Endothelial cell of umbilical vein (primary cell): ENCODE results near the gene LDLRAD4. TPM values are rescaled to one million over a fixed set of nuclear protein-coding genes. Genes with fewer than 3 reads are reported as not detected.

Source experiments
- BruUV-seq: library from RNA; stranded (reverse); fragments of 400-500 nt; replicated peaks from 2 replicates; lab custom pipeline; 2021; lab: Mats Ljungman, UMichigan
- CTCF ChIA-PET: fragments of 300-600, 350-600 bp; sonication (Branson Sonifier 250); formaldehyde crosslinking; loops from one replicate; lab custom pipeline; 2021; ENCODE audit warnings: antibody characterized with exemption, inconsistent platforms; lab: Charles Lee
- POLR2A ChIA-PET: fragments of 300-600, 350-600 bp; sonication (Branson Sonifier 250); formaldehyde crosslinking; loops from one replicate; lab custom pipeline; 2021; ENCODE audit warnings: antibody characterized with exemption, inconsistent platforms; lab: Charles Lee
- DNase-seq: peaks from one replicate; pipeline ENCODE4 v3.0.0-alpha.2; 2011; ENCODE audit warnings: low read depth, low spot score
- FAIRE-seq: peaks from 2 replicates; lab custom pipeline; 2011; peaks lifted over from hg19 to GRCh38; lab: Jason Lieb, UNC
- H2AFZ ChIP-seq: 2 replicates; pipeline ENCODE4 v1.6.0; 2012; ENCODE audit warnings: low read depth, low read length, control low read depth, inconsistent platforms
- H3K27ac ChIP-seq: 2 replicates; pipeline ENCODE4 v1.5.1; 2011; ENCODE audit warnings: low read depth, mild to moderate bottlenecking, control low read depth, low read length, moderate library complexity; ENCODE audit not compliant: insufficient read depth
- H3K27me3 ChIP-seq, 2 experiments: 2 replicates each; pipeline versions ENCODE4 v1.6.0 to v1.6.1; 2011; ENCODE audit warnings: low read length in 2 of 2, mixed read lengths in 1 of 2; ENCODE audit not compliant: control insufficient read depth in 2 of 2, insufficient read depth in 2 of 2
- H3K36me3 ChIP-seq, 2 experiments: 2 replicates in 1 of 2; 3 replicates in 1 of 2; pipeline ENCODE4 v1.5.1; 2011; ENCODE audit warnings: low read length in 2 of 2, mild to moderate bottlenecking in 1 of 2, moderate library complexity in 1 of 2; ENCODE audit not compliant: control insufficient read depth in 2 of 2, insufficient read depth in 2 of 2; ENCODE audit errors: extremely low read depth in 1 of 2
- H3K4me1 ChIP-seq: 3 replicates; pipeline ENCODE4 v1.5.1; 2011; ENCODE audit warnings: mild to moderate bottlenecking, low read length; ENCODE audit not compliant: control insufficient read depth, insufficient read depth; ENCODE audit errors: extremely low read depth
- H3K4me2 ChIP-seq: 2 replicates; pipeline ENCODE4 v1.6.1; 2011; ENCODE audit warnings: low read length, control low read depth, mixed read lengths; ENCODE audit not compliant: insufficient read depth
- H3K4me3 ChIP-seq, 3 experiments: fragments of 200-600 bp in 1 of 3; sonication (generic), shearing (Covaris generic) in 1 of 3; replicated peaks in 1 of 3; 2 replicates each; pipeline ENCODE4 v1.5.1; 2011 to 2016; ENCODE audit warnings: control low read depth in 3 of 3, low read length in 3 of 3, mild to moderate bottlenecking in 2 of 3, inconsistent platforms in 1 of 3, low read depth in 1 of 3, moderate library complexity in 1 of 3; ENCODE audit not compliant: insufficient read depth in 1 of 3
- H3K79me2 ChIP-seq: 2 replicates; pipeline ENCODE4 v1.6.0; 2012; ENCODE audit warnings: low read length, inconsistent platforms; ENCODE audit not compliant: control insufficient read depth, insufficient read depth
- H3K9ac ChIP-seq: replicated peaks from 2 replicates; pipeline ENCODE3; 2011; ENCODE audit warnings: low read length, control low read depth; ENCODE audit not compliant: insufficient read depth; ENCODE audit errors: extremely low read depth
- H3K9me1 ChIP-seq: replicated peaks from 3 replicates; pipeline ENCODE4 v1.6.0; 2011; ENCODE audit warnings: mild to moderate bottlenecking, low read length; ENCODE audit not compliant: control insufficient read depth, insufficient read depth; ENCODE audit errors: extremely low read depth
- H3K9me3 ChIP-seq: replicated peaks from 2 replicates; pipeline ENCODE4 v1.5.1; 2012; ENCODE audit warnings: low read length, inconsistent platforms; ENCODE audit not compliant: control insufficient read depth, insufficient read depth
- H4K20me1 ChIP-seq: replicated peaks from 2 replicates; pipeline ENCODE3; 2011; ENCODE audit warnings: mild to moderate bottlenecking, low read length; ENCODE audit not compliant: control insufficient read depth, insufficient read depth; ENCODE audit errors: extremely low read depth
- EZH2 ChIP-seq: IDR thresholded peaks from 2 replicates; pipeline ENCODE4 v1.6.1; 2012; ENCODE audit warnings: borderline replicate concordance, low read depth, mild to moderate bottlenecking, moderate library complexity, low read length, inconsistent platforms; ENCODE audit not compliant: severe bottlenecking
- FOS ChIP-seq: IDR thresholded peaks from 2 replicates; pipeline ENCODE4 v1.6.1; 2011; ENCODE audit warnings: mild to moderate bottlenecking, low read length, moderate library complexity, borderline replicate concordance; ENCODE audit not compliant: insufficient read depth
- GATA2 ChIP-seq: IDR thresholded peaks from 2 replicates; pipeline ENCODE4 v1.7.0; 2011; ENCODE audit warnings: low read depth, mild to moderate bottlenecking, moderate library complexity, mixed read lengths, low read length; ENCODE audit not compliant: insufficient read length, insufficient read depth
- JUN ChIP-seq: IDR thresholded peaks from 2 replicates; pipeline ENCODE4 v1.6.1; 2011; ENCODE audit warnings: borderline replicate concordance, low read depth; ENCODE audit not compliant: insufficient read length, insufficient read depth
- MYC ChIP-seq: IDR thresholded peaks from one replicate; pipeline ENCODE4 v1.6.1; 2011; ENCODE audit warnings: mild to moderate bottlenecking, low read depth, low read length
- POLR2A ChIP-seq: IDR thresholded peaks from 2 replicates; pipeline ENCODE4 v1.6.1; 2012; ENCODE audit warnings: low read depth, mild to moderate bottlenecking, control low read depth, low read length
- POLR2AphosphoS5 ChIP-seq: IDR thresholded peaks from 2 replicates; pipeline ENCODE4 v1.6.1; 2012; ENCODE audit warnings: low read depth, mild to moderate bottlenecking, control low read depth, low read length, moderate library complexity; ENCODE audit not compliant: insufficient read depth
- dilution Hi-C: fragments of 300-500 bp; cut with MboI; formaldehyde crosslinking; loops from one replicate; pipeline ENCODE4 v1.15.0; 2019; ENCODE audit warnings: low sequenced_read_pairs; ENCODE audit not compliant: extremely low pct_ligation_motif_present
- intact Hi-C: fragments of 100-400 bp; cut with micrococcal nuclease; formaldehyde crosslinking; loops from one replicate; pipeline ENCODE4 v1.10.0; 2022
- polyA plus RNA-seq, 4 experiments: library from polyadenylated mRNA; depleted of rRNA in 3 of 4; stranded (reverse) in 3 of 4; unstranded in 1 of 4; fragments of >200 nt; gene quantifications; 2 replicates each; pipeline versions ENCODE4 v1.2.1 to v1.2.3, GENCODE V29; 2011 to 2012; ENCODE audit warnings: missing spikeins in 1 of 4
- total RNA-seq: library from RNA; stranded (reverse); gene quantifications from 2 replicates; pipeline ENCODE4 v1.2.3, GENCODE V29; 2021
- TF ChIP-seq, protein P1 (sequence below), 2 donors: IDR thresholded peaks; 1 replicate in 1 of 2; 2 replicates in 1 of 2; pipeline ENCODE4 v1.5.1; 2011; ENCODE audit warnings: low read length in 2 of 2, mild to moderate bottlenecking in 2 of 2, moderate library complexity in 2 of 2, control low read depth in 1 of 2, inconsistent platforms in 1 of 2, low read depth in 1 of 2; ENCODE audit not compliant: insufficient read depth in 1 of 2; ENCODE audit errors: extremely low read depth in 1 of 2
- TF ChIP-seq, protein P2 (sequence below): IDR thresholded peaks from 2 replicates; pipeline ENCODE4 v1.6.1; 2011; ENCODE audit not compliant: insufficient read depth, insufficient read length

The LDLRAD4 gene
- total and polyA plus RNA-seq, 2 donors (not counting 3 experiments of a cell fraction or from before 2014, with no cell fraction given): 5.2 to 6.5 TPM

DNA sequence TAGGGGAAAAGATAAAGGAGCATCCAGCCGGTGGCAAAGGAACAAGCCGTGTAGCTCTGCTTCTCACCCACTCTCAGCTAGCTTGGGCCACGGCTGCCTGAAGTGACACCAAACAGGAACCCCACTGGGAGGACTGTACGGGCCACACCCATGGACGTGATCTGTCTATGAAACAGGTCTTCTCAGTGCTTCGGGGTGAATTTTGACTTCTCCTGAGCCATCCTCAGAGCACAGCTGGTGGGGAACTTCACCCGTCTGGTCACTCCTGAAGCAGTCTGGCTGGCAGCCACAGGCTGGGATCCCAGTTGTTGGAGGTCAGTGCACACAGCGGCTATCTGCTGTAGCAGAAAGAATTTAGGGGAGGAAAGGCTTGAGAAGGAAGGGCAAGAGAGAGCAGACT lies 284.0 kb downstream of the LDLRAD4 start:
- H3K4me3 ChIP-seq: no peak overlapping the region
- no peaks in the 10 kb centered on the region for H3K36me3 ChIP-seq
- ChIA-PET POLR2A (interaction anchor here (0.5 kb wide), 1 partner anchor 28 kb away, joined by 8 read pairs; no protein-coding TSS in a partner anchor), CTCF (interaction anchor here (1.0 to 3.0 kb wide), 6 partner anchors 10 to 287 kb away, joined by 3 to 18 read pairs (median 6); no protein-coding TSS in a partner anchor)
- H4K20me1 ChIP-seq: no peaks in the 10 kb centered on the region
- no peak overlapping the region for H2AFZ ChIP-seq
- H3K4me2 ChIP-seq: no peak overlapping the region
- dilution Hi-C loops: no loop called here
- TF ChIP-seq FOS (no peak), EZH2 (no peak), POLR2AphosphoS5 (no peak), GATA2 (no peak), JUN (no peak), MYC (no peak), POLR2A (no peak)
- TF ChIP-seq, protein P1, sequence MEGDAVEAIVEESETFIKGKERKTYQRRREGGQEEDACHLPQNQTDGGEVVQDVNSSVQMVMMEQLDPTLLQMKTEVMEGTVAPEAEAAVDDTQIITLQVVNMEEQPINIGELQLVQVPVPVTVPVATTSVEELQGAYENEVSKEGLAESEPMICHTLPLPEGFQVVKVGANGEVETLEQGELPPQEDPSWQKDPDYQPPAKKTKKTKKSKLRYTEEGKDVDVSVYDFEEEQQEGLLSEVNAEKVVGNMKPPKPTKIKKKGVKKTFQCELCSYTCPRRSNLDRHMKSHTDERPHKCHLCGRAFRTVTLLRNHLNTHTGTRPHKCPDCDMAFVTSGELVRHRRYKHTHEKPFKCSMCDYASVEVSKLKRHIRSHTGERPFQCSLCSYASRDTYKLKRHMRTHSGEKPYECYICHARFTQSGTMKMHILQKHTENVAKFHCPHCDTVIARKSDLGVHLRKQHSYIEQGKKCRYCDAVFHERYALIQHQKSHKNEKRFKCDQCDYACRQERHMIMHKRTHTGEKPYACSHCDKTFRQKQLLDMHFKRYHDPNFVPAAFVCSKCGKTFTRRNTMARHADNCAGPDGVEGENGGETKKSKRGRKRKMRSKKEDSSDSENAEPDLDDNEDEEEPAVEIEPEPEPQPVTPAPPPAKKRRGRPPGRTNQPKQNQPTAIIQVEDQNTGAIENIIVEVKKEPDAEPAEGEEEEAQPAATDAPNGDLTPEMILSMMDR (IDR thresholded peaks at IDR 0.05; ENCODE audit: extremely low read depth in 1 of 2, insufficient read depth in 1 of 2, low read depth in 1 of 2, low read length in 2 of 2): no peak
- TF ChIP-seq, protein P2, sequence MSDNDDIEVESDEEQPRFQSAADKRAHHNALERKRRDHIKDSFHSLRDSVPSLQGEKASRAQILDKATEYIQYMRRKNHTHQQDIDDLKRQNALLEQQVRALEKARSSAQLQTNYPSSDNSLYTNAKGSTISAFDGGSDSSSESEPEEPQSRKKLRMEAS: no peak
- DNase-seq (peak; percentile 36), FAIRE-seq (no peak)
- peaks cover 0 to 2% of the 10 kb centered on the region in 2 experiments for H3K27me3 ChIP-seq
- no peak overlapping the region for H3K9ac ChIP-seq
- no peaks in the 10 kb centered on the region for H3K9me1 ChIP-seq
- BruUV-seq: no TSS peak
- H3K27ac ChIP-seq: no peak overlapping the region
- no peaks in the 10 kb centered on the region for H3K79me2 ChIP-seq
- H3K4me1 ChIP-seq: peaks cover 23% of the 10 kb centered on the region
- no peaks in the 10 kb centered on the region for H3K9me3 ChIP-seq
- intact Hi-C loops: loop anchor here (1.0 kb wide), 1 partner anchor 12 kb away; no protein-coding TSS in a partner anchor
